Stimulated activated CD8-positive, alpha-beta memory T cell treated with anti-CD3 and anti-CD28 coated beads, Interleukin-12 subunit alpha, Interleukin-12 subunit beta, amount 100 ng/mL, for 24 hours (primary cell): ENCODE measurements around the gene NFATC1.

Source experiments
- DNase-seq: peaks from one replicate; pipeline ENCODE4 v3.0.0-alpha.2; 2020; ENCODE audit errors: extremely low read depth

Gene NFATC1

DNA sequence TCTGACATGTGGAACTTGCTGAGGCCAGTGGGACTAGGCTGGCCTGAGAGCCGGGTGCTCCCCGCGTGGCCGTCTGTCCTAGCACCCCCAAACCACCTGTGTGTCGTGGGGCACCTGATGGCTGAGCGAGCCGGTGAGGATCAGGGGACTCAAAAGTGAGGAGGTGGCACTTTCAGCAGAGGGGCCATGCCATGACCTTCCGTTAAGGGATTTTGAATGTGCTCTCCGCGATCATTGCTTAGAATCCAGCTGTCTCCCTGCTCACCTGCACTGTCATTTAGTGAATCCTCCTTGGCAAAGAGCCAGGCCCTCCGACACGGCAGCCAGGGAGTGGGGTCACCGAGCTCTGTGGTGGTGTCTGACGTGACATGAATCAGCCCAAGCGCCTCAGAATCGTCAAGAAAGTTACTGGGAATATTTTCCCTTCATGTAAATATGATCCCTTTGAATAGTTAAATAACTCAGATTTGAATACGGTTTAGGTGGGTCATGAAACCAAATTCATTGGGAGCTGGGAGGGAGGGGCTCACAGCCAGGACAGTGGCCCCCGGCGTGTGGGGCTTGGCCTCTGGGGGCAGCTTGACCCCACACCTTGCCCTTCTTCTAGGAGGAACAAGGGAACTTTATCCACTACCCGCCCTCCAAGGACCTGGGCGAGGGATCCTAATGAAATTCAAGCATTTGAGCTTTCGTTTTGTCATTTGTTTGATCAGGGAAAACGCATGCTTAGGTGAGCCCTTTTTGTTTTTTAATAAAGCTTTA lies 9.5 kb downstream of the NFATC1 start:
- no peak for DNase-seq

DNA sequence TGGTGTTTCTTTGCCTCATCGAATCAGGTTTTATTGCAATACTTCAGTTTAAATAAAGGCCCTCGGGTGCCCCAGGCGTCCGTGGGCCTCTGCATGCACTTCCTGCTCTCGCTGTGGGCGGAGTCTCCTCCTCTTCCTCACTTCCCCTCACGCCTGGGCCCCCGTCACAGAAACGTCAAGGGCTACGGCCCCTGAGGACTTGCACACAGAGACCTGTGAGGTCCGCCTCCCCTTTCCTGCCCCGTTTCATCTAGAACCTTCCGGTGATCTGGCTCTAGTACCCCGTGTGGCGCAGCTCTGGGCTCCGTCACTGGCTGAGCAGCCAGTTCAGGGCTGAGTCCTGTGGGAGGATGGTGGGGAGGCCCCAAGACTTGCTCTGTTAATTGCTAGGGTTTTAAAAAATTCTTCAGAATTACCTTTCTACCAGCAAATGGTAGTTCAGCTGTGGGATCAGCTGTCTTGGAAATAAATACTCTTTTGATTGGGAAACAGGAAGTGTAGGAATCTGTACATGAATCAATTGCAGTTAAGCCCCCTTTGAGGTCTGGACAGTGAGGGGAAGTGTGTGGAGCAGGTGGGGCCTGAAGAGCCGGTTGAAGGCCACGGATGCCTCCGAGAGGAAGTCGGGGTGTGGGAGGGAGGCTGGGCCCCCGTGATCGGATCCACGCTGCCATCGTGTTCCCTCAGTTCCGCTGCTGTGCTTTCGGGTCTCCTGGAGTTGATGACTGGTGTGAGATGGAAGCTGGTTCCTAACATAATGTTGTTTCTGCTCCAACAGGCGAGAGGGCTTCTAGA lies 10.2 kb downstream of the NFATC1 start:
- peak; percentile 62 for DNase-seq

DNA sequence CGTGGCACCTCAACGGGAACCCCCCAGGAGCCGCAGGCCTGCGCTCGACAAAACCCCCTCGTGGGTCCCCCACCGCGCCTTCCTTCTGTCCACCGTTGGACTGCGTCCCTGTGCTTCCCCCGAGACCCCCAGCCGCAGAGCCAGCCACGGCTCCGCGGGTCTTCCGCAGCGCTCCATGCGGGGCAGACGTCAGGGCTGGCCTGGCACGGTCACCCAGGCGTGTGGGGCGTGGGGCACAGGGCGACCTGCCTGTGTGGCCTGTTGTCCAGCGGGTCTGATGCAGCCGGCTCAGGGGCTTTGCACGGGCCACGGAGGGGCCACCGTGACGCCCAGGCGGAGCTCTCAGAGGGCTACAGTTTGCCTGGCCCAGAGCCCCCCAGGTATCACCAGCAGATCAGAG lies 11.0 kb downstream of the NFATC1 start:
- DNase-seq, result no peak

DNA sequence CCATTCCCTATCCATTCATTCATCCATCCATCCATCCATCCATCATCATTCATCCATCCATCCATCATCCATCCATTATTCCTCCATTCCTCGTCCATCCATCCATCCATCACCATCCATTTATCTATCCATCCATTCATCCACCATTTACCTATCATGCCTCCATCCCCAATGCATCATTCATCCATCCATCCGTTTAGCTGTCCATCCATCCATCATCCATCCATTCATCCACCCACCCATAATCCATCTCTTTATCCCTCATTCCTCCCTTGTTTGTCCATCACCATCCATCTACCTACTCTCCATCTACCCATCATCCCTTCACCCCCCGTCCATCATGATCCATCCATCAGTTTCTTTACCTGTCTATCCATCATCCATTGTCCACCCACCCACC lies 13.6 kb downstream of the NFATC1 start:
- no peak for DNase-seq

DNA sequence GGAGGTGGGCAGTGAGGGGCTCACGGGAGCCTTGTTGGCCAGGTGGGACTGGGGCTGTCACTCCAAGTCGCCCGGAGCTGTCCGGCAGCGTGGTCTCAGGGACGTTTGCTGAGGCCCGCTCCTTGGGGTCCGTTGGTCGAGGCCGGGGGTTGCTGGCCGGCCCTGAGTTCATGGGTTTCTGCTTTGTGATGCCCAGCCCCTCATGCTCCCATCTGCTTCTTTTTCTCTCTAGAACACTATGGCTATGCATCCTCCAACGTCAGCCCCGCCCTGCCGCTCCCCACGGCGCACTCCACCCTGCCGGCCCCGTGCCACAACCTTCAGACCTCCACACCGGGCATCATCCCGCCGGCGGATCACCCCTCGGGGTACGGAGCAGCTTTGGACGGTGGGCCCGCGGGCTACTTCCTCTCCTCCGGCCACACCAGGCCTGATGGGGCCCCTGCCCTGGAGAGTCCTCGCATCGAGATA lies 14.5 kb downstream of the NFATC1 start:
- no peak for DNase-seq

DNA sequence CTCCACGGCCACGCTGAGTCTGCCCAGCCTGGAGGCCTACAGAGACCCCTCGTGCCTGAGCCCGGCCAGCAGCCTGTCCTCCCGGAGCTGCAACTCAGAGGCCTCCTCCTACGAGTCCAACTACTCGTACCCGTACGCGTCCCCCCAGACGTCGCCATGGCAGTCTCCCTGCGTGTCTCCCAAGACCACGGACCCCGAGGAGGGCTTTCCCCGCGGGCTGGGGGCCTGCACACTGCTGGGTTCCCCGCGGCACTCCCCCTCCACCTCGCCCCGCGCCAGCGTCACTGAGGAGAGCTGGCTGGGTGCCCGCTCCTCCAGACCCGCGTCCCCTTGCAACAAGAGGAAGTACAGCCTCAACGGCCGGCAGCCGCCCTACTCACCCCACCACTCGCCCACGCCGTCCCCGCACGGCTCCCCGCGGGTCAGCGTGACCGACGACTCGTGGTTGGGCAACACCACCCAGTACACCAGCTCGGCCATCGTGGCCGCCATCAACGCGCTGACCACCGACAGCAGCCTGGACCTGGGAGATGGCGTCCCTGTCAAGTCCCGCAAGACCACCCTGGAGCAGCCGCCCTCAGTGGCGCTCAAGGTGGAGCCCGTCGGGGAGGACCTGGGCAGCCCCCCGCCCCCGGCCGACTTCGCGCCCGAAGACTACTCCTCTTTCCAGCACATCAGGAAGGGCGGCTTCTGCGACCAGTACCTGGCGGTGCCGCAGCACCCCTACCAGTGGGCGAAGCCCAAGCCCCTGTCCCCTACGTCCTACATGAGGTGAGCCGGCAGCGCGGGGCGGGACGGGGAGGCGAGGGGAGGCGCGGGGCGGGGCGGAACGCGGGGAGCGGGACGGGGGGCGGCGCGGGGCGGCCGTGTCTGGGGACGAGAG lies 15.2 kb downstream of the NFATC1 start:
- DNase-seq, result no peak

DNA sequence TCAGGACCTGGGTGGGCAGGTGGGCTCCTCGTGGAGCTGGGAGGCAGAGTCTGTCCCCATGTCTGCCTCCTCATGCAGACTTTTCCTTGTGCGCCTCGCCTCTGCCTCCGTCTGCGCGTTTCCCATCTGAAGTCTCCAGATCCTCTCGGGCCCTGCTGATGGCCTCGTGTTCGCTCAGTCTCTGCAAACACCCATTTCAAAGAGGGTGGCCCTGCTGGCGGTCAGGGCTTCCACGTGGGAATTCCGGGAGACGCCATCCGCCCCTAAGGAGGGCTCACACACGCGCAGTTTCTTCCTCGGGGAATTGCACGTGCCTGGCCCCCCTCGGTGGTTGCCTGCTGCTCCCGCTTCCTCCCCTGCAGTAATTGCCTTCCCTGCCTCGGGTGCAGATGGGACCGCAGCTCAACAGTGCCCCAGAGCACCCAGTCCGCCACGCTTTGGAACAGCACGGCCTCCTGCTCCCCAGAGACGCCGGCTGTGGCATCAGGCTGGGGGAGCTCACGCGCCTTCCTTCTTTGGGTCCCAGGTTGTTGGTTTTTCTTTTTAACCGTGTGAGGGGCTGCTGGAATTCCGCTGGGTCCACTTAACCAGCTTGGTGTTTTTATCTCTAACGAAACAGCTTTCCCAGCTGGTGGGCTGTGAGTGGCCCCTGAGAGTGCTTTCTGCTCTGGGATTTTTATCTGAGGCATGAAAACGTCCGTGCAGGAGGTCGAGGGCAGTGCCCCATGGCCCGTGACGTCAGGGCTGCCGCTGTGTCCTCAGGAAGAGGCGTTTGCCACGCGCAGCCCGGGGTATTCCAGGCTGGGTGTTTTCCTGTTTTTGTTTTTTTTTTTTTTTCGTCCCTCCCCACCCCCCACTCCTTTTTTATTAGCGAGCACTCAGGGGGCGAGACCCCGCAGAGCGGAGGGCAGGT lies 16.1 kb downstream of the NFATC1 start:
- DNase-seq, result no peak

DNA sequence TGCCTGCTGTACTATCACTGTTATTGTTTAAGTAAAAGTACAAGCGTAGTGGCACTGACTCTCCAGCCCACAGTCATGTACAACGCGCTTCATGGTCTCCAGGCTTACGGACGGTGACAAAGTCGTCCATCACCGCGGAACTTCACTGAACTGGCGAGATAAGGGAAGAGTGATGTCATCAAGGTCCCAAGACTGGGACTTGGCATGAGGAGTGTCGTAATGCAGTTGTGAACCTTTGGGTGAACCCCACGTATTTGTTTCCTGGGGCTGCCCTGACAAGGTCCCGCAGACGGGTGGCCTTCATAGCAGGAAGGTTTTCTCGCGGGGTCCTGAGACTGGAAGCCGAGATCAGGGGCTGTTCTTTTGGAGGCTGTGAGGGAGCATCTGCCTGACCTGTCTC lies 17.3 kb downstream of the NFATC1 start:
- DNase-seq, result no peak

DNA sequence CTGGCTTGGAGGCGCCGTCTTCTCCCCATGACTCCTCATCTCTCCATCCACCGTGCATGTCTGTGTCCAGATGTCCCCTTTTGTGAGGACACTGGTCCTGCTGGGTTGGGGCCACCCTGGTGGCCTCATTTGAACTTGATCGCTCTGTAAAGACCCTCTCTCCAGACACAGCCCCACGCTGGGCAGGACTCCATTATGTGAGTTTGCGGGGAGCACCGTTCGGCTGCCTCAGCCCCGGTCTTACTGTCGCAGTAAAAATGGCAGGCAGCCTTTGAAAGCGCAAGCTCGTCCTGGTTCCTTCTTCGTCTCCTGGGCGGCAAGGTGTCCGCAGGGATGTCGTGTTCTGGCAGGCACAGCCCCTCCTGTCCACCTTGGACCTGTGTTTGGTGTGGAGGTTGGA lies 17.7 kb downstream of the NFATC1 start:
- no peak for DNase-seq

DNA sequence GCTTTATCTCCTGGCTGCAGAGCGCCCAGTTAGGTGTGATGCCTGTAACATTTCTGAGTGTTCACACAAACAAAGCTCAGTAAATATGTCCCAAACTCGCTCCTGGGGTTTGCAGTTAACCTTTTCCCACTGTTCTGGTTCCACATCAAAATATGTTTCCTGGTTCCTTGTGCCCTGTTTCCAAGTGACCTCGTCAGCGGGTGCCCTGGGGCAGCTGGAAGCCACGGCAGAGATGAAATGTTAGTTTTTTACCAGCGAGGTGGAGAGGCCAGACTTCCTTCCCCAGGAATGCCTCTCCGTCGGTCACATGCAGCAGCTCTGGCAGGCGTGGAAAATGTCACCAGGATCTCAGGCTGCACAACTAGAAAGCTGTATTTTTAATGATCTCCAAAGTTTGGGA lies 18.2 kb downstream of the NFATC1 start:
- no peak for DNase-seq

DNA sequence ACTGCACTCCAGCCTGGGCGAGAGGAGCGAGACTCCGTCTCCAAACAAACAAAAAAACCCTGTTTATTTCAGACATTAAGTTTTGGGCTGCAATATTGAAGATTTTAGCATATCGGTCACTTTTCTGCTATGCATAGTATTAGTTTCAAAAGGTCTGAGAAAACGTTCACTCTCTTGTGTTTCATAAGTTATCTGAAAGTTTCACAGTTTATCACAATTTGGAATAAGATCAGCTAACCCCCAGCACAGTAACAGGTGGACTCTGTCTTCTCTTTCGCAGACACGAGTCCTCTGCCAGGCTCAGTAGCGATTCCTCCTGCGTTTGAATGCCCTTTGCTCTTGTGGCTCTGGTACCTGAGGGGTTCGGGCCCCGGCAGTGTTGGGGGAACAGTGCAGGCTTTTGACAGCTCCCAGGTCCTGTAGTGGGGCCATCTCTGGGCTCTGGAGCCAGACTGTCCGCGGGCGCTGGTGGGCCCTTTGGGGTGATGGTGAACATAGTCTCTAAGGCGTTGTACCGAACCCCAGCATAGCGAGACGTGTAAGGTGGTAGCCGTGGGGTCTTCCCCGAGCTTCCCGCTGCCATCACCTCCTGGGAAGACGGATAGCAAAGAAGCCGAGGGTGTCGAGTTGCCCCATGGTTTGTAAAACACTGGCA lies 20.4 kb downstream of the NFATC1 start:
- DNase-seq, result no peak

DNA sequence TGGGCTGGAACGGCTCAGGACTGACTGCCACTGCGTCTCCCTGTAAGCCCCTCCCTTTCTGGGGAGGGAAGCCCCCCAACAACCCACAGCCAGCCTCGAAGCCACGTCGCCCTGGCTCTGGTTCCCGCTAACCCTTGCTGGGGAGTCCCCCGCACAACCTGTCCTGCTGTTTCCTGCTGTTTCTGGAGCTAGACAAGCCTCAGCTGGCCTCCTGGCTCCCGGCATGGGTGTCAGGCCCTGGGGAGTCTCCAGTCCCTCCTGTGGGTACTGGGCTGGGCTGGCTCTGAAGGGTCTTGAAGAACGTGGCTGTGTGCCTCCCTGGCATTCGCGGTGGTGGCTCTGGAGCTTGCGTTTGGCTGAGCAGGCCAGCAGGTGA lies 20.9 kb downstream of the NFATC1 start:
- DNase-seq, result no peak

DNA sequence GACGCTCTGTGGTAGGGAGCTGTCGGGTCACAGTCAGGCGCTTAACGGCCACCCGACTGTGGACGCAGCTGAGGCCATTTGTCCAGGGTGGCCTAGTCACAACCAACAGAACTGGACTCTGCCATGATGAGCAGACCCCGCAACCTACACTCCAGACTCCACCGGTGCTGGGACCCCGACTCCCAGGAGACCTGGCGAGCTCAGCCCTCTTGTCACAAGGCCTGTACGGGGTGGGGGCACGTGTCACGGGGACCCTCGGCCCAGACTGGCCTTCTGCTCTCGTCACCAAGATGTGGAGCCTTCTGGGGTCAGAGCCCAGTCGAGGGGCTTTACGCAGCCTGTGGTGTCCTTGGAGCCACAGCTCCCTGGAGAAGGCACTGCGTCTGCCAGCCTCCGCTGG lies 22.5 kb downstream of the NFATC1 start:
- DNase-seq, result no peak

DNA sequence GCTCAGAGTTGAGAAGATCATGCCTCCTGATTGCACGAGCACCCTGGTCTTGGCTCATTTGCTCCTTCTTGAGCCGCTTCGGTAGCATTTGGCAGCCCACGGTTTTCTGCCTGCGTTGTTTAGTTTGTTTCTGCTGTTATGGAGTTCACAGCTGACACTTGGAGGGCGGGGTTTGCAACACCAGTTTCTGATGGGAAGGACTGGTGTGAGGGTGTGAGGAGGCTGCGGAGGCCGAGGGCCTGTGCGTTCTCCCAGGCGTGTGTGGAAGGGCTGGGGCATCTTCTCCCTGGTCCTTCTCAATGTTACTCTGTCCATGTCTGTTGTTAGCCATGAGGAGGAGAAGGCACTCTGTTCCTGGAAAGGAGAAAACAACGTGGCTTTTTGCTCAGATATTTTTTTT lies 22.9 kb downstream of the NFATC1 start:
- no peak for DNase-seq

DNA sequence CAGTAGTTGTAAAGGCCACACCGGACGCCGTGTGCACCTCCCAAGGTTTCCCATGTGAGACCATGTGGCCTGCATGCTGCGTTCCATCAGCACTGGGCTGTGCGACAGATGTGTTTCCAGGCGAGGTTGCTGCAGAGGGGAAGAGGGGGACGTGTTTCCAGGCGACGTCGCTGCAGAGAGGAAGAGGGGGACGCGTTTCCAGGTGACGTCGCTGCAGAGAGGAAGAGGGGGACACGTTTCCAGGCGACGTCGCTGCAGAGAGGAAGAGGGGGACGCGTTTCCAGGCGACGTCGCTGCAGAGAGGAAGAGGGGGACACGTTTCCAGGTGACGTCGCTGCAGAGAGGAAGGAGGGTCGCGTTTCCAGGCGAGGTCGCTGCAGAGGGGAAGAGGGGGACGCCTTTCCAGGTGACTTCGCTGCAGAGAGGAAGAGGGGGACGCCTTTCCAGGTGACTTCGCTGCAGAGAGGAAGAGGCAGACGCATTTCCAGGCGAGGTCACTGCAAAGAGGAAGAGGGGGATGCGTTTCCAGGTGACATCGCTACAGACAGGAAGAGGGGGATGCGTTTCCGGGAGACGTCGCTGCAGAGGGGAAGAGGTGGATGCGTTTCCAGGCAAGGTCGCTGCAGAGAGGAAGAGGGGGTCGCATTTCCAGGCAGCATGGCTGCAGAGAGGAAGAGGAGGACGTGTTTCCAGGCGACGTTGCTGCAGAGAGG lies 24.5 kb downstream of the NFATC1 start:
- DNase-seq, result no peak

DNA sequence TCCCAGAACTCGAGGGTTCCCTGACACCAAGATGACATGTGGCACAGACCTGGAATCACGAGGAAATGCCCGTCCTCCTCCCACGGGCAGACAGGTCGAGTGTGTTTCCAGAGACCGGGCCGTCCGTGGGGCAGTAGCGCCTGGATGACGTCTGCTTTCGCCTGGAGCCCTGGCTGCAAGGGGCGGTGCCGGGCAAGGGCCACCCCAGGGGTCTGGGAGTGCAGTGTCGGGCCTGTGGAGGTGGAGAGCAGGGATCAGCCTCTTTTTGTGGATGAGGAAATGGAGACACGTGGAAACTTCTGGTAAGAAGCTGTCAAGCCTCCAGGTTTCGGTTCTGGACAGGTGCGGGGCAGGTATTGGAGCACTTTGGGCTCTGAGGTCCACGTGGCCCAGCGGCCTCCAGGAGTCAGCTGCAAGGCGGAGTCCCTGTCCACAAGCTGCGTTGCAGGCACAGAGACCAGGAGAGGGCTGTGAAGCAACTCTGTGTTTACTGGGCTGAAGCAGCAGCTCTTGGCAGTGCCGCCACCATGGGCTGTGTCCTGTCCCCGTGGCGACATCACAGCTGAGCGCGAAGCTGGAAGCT lies 25.6 kb downstream of the NFATC1 start:
- DNase-seq, result no peak

DNA sequence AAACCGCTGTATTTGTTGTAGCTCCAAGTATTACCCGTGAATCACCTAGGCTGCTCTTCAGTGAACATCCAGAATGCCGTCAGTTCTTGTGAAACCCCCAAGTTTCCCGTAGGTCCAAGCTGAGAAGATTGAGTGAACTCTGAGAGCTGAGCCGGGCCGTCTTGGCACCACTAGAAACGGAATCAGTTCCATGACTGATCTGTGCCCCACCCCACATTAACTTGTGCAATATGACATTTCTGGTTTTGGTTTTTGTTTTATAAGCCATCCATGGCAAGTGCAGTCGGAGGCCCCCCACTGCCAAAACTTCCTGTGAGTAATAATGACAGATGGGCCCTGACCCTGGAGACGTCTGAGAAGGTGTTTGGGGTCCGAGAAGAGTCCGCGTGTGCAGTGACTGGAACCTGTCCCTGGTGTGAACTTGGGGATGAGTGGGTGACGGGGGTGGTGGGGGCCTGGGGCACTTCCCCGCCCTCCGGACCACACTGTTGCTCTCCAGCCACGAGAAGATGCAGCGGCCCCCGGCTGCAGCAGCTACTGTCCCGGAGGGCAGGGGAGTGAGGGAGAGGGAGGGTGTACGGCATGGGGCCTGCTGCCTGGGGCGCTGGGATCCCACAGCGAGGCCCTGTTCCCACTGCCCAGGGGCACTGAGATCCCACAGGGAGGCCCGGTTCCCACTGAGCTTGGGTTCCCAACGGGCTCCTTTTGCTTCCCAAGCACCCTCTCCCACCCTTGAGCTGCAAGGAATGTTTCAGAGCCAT lies 26.5 kb downstream of the NFATC1 start:
- DNase-seq, result no peak

DNA sequence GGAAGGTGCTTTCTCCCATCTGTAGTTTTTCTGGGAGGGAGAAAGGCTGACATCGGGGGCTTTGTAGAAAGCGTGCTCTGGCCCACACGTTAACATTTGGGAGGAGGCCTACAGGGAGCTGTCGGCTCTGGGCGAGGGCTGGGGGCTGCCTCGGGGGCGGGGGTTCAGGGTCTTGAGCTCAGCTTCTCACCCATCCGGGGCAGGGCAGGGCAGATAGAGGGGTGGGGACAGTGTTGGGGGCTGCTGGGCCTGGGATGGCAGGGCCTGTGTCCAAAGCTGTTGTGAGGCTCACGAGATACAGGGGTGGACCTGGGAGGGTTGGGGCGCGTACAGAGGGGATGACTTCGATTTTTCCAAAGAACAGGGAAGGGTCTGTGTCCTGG lies 27.0 kb downstream of the NFATC1 start:
- DNase-seq, result no peak
